A204.1 (cell line): ENCODE measurements around the gene RPLP2.

ENCODE experiments used
- FAIRE-seq: peaks from 2 replicates; lab custom pipeline; 2012; peaks lifted over from hg19 to GRCh38; lab: Jason Lieb, UNC

RPLP2 gene

GRCh38 chr11:837189-837989 lies 27.6 kb downstream of the RPLP2 start:
- no peak for FAIRE-seq

GRCh38 chr11:837990-838307 lies 28.2 kb downstream of the RPLP2 start:
- FAIRE-seq = no peak

DNA sequence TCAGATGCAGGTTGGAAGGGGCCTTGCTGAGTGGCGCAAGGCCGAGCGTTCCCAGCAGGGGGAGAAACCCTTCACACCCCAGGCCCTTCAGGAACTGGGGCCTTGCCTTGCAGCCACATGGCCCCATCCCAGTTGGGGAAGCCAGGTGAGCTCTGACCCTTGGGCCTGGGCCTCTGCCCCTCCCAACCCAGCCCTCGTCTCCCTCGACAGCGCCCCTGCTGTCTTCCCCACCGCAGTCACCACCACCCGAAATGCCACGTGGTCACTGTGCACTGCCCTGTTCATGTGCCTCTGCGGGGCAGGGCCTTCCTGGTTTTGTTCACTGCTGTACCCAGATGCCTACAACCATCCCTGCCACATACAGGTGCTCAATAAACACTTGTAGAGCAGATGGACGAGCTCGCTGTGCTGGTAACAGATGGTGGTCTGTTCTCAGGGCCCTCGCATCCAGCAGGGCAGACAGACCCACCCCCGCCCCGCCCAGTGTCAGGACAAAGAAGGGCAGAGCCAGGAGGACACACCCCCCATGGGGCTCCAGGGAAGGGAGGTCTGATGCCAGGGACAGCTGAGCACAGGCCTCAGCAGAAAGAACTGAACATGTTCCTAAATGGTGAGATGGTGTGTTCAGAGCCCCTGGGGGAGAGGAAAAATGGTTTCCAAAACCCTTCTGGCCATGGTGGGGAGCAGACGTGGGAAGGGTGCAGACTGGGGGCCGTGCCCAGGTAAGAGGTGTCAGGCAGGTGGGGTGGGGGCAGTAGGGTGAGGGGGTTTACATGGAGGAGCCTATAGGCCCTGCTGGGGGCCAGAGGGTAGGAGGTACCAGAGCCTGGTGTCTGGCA lies 28.9 kb downstream of the RPLP2 start:
- no peak for FAIRE-seq

DNA sequence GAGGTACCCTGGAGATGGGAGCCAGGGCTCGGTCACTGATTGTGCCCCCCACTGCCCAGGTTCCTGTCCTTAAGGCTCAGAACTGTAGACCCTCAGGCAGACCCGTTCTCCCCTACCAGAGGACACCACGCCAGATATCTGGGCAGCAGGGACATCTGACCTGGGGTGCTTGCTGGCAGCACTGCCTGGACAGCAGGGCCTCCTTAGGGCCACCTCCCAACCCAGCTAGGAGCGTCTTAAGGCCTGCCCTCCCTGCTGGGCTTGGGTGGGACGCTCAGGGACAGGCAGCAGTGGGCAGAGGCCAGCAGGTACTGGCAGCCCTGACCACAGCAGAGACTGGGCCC lies 29.5 kb downstream of the RPLP2 start:
- no peak for FAIRE-seq

DNA sequence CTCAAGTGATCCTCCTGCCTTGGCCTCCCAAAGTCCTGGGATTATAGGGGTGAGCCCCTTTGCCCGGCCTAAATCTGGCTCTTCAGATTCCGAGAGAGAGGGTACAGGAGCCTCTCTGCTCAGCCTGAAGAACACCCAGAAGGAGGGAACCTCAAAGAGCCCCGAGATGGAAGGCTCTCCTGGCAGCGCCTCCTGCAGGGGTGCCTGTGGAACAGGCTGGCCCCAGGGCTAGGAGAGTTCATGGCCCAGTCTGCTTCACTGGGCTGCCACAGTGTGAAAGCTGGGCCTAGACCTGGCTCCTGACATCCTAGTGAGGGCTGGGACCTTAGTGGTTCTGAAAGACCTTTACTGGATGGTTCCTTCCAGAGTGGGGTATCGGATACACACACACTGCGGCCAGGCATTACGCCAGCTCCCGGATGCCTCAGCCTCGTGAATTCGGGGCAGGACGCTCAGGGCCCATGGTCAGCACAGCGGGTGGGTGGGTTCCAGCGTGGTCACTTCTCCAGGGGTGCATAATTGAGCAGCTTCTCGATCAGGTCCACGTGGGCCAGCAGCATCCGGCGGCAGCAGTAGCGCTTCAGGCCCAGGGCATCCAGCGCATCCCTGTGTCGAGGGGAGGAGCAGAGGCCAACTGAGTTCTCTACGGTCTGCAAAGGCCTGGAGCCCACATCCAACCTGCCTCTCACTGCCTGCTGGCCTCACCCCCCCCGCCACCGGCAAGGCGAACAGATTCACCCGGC lies 30.3 kb downstream of the RPLP2 start:
- FAIRE-seq = no peak

DNA sequence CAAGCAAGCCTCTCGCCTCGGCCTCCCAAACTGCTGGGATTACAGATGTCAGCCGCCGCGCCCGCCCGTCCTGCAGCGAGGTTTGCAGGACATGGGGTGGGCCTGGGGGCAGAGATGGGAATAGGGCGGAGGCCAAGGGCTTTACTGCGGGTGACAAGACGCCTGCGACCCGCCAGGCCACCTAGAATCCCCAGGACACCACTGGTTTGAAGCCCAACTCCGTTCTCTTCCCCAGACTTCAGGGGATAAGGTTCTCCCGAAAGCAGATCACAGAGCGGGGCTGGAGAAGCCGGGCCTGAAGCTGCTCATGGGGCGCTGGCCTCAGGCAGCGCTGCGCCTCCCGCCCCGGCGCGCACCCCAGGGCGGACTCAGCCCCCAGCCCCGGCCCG lies 32.2 kb downstream of the RPLP2 start:
- no peak for FAIRE-seq

DNA sequence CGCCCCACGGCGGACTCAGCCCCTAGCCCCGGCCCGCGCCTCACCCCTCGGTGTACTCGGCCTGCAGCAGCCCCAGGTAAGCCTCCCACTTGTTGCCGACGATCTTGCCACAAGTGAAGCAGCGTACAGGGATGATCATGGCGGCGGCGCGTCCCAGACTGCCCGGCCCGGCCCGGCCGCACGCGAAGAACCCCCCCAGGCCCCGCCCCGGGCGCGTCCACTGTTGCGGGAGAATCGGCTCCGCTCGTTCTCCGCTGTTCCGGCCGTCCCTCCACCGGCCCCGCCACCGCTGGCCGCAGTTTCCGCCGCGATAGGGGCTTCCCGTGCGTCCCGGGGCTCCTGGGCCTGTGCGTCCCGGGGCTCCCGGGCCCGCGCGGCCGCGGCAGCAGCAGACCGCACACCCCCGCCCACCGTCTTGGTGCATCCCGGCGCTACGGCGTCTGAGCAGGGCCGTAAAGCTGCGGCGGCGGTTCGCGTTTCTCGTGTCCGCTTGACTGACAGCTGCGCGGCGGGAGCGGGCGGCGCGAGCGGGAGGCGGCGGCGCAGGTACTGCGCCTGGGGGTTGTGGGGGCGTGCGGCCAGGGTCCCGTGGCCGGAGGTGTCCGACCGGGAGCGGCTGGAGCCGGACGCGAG lies 32.7 kb downstream of the RPLP2 start, which contains the start of the genes POLR2L and TSPAN4:
Gene POLR2L, minus strand, starts transcription at position 160 of the 633 bp plus-strand sequence. Its CDS starts 21 bp downstream, at position 139.
Gene TSPAN4, plus strand, starts transcription at position 483 of the 633 bp plus-strand sequence. CDS start 7,453 bp downstream, outside the sequence.
- FAIRE-seq = no peak

GRCh38 chr11:843086-843734 lies 33.4 kb downstream of the RPLP2 start:
- FAIRE-seq = no peak

DNA sequence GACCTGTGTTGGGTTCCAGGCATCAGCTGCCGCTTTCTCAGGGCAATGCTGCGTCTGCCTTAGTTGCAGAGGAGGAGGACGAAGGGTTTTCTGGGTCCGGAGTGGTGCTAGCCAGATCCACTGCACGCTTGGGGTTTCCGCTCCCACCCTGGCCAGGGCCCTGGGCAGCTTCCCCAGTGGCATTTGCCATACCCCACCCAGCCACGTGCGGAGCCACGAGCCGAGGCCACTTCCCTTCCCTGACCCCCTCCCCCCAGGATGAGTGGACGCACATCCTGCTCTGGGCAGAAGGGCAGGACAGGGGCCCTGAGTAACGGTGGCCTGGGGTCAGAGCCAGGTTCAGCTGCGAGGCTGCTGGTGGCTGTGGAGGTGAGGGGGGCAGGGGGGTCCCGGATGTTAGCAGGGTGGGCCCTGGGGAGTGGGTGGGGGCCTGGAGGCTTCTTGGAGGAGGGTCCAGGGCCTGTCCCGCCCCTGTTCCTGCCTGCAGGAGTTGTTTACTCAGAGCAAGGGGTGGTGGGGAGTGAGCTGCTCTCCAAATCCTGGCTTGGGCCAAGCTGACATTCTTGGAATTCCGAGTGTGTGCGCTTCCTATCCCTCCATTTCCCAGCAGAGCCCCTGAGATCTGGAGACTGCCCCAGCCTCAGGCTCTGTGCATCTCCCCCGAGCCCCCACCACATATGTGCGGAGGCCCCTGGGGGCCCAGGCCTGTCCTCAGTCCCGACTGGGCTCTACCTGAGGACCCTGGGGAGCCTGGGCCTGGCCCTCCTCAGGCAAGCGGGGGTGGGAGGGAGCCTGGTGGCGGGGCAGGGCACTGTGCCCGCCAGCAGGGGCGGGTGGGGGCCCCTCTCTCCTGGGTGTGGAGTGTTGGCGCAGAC lies 34.3 kb downstream of the RPLP2 start:
- peak; percentile 64 for FAIRE-seq

- peak; percentile 73 for FAIRE-seq
Measured at GRCh38 chr11:844693-845644, 35.2 kb downstream of the RPLP2 start.

DNA sequence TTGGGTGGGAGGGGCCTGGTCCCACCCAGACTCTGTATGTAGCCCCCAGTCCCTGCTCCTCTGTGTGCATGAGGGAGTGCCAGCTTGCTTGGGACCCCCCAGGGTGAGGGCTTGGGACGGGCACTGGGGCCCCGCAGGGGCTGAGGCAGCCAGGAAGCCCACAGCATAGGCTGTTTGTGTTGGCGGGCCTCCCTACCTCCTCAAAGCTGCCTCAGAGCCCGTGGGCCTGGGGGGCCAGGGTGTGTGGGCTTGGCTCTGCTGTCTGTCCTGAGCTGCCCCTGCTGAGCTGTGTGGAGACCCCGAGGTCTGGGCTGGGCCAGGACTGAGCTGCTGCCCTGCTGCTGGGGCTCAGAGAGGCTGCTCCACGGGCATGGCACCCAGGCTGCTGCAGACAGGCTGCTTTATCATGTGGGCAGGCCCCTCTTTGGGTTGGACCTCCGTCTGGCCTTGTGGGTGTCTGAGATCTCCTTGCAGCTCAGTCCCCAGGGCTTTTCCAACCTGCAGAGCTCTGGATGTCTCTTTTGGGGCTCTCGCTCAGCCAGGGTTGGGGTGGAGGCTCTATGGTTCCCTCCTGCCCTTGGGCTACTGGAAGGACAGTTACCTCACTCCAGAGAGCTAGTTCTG lies 36.2 kb downstream of the RPLP2 start:
- FAIRE-seq = no peak

GRCh38 chr11:846496-847098 lies 36.8 kb downstream of the RPLP2 start:
- no peak for FAIRE-seq

- FAIRE-seq = no peak
Measured at GRCh38 chr11:847876-848275, 38.1 kb downstream of the RPLP2 start.

DNA sequence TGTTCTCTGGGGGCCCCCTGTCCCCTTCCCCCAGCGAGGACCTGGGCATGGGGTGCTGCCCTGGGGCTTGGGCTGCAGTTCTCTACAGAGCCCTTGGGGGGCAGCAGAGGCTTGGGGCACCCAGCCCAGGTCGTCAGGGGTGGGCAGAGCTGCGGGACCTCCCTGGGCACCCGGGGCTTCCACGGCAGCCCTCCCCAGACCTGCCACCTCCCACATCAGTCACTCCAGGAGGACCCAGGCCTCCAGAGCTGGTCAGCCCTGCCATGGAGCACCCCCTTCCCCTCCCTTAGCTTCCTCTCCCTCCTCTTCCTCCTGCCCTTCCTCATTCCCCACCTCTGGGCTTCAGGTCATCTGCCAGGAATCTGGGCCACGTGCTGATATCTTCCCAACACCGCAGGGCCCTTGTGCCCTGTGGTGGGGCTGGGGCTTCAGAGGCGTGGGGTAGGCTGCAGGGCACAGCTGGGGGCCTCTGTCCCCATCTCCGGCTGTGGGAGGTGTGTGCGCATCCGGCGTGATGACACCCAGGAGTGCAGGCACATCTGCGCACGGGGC lies 38.7 kb downstream of the RPLP2 start:
- FAIRE-seq = no peak

DNA sequence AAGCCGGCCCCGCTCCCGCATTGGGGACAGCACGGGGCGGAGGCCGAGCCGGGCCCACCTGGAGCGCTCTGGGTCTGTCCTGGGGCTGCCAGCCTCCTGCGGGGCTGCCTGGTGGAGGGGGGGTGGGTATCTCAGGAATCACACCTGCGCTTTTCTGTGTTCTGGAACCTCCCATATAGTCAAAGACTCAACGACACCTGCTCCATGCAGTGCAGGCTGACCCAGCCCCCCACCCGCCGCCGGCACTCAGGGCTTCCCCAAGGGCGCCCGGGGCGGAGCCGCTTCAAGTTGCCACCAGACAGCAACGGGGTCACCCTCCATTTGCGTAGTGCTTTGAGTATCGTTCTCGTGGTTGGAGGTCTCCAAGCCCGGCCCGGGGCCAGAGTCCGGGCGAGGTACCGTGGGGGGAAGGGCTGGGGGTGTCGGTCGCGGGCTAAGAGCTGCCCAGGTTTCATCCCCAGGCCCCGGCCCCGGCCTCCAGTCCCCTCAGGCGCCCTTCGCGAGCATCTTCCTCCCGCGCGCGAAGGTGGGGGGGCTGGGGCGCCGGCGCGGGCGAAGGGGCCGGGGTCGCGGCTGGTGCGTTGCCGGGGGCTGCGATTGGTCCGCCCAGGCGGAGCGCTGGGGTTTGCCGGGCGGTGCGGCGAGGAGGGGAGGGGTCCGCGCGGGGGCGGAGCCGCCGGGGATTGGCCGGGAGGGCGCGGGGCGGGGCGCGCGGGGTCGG lies 39.5 kb downstream of the RPLP2 start:
- no peak for FAIRE-seq

DNA sequence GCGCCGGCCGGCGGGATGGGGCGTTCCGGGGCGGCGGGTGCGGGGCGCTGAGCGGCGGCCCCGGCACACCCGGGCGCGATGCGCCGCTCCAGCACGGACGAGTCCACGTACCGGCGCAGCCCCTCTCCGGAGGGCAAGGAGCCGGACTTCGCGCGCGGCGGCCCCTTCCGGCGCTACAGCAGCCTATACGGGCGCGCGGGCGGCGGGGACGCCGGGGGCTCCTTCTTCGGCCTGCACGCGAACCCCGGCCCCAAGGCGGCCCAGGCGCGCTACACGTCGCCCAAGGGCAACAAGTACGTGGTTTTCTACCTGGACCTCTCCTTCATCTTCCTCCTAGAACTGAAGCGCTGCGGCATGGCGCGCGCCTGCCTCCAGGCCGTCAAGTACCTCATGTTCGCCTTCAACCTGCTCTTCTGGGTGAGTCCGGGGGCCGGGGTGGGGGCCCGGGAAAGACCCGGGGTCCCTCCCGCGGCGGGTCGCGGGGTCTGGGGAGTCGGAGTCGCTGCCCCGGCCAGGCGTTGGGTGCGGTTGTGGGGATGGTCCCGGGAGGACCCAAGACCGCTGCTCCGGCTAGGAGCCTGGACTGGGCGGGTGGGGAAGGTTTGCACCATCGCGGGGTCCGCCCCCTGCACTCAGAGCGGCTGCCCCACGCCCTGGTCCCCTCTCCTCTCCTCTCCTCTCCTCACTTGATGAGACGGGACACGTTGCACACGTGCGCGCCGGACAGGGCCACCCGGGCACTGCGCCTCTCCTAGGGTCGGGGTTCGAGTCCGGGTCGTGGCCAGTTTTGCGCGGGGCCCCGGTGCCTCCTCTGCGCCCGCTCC lies 40.4 kb downstream of the RPLP2 start:
- FAIRE-seq = no peak
